ENCODE measurements around the gene HELZ2.

- TF ChIP-seq CTCF (IDR thresholded peaks at IDR 0.05) (no peak), POLR2A (IDR thresholded peaks at IDR 0.05) (no peak)
These were observed 47.0 kb upstream of the HELZ2 start for GRCh38 chr20:63620991-63621390.
